ENCODE results near the gene FUZ. TPM values are rescaled to one million over a fixed set of nuclear protein-coding genes. Genes with fewer than 3 reads are reported as not detected.

The FUZ gene
- total RNA-seq, 3 donors from 2014 or later (not counting 1 experiment from before 2014, with no cell fraction given): 17.7 to 33.1 (median 20.6) TPM

DNA sequence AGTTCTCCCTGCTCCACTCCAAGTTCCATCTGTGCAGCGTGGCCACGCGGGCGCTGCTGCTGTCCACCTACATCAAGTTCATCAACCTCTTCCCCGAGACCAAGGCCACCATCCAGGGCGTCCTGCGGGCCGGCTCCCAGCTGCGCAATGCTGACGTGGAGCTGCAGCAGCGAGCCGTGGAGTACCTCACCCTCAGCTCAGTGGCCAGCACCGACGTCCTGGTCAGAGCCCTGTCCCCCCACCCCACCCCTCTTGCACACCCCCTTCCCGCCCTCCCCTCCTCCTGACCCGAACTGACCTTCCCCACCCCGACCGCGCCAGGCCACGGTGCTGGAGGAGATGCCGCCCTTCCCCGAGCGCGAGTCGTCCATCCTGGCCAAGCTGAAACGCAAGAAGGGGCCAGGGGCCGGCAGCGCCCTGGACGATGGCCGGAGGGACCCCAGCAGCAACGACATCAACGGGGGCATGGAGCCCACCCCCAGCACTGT lies 11.6 kb downstream of the FUZ start:
- TF ChIP-seq, protein P1, sequence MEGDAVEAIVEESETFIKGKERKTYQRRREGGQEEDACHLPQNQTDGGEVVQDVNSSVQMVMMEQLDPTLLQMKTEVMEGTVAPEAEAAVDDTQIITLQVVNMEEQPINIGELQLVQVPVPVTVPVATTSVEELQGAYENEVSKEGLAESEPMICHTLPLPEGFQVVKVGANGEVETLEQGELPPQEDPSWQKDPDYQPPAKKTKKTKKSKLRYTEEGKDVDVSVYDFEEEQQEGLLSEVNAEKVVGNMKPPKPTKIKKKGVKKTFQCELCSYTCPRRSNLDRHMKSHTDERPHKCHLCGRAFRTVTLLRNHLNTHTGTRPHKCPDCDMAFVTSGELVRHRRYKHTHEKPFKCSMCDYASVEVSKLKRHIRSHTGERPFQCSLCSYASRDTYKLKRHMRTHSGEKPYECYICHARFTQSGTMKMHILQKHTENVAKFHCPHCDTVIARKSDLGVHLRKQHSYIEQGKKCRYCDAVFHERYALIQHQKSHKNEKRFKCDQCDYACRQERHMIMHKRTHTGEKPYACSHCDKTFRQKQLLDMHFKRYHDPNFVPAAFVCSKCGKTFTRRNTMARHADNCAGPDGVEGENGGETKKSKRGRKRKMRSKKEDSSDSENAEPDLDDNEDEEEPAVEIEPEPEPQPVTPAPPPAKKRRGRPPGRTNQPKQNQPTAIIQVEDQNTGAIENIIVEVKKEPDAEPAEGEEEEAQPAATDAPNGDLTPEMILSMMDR (IDR thresholded peaks at IDR 0.05): no peak
- no peak for DNase-seq
- Histone ChIP-seq H3K36me3 (ENCODE audit: control insufficient read depth, insufficient read depth, low read length) (peaks cover 74% of the 10 kb centered on the region), H3K9me3 (ENCODE audit: control insufficient read depth, insufficient read depth, low read length) (no peaks in the 10 kb centered on the region), H3K4me1 (ENCODE audit: control insufficient read depth, insufficient read depth, low read length) (no peaks in the 10 kb centered on the region), H3K4me3 (ENCODE audit: low read length) (no peak overlapping the region), H3K27ac (ENCODE audit: low read length) (no peak overlapping the region), H3K27me3 (ENCODE audit: control insufficient read depth, insufficient read depth, low read length) (no peaks in the 10 kb centered on the region)
- H3K9me3 Mint-ChIP-seq: no peaks in the 10 kb centered on the region
- ATAC-seq: no peak
- H3K27me3 Mint-ChIP-seq (ENCODE audit: low read depth in 2 of 2): no peaks in the 10 kb centered on the region
- H3K36me3 Mint-ChIP-seq: no peaks in the 10 kb centered on the region
- no peak overlapping the region for H3K4me3 Mint-ChIP-seq
- H3K4me1 Mint-ChIP-seq: no peaks in the 10 kb centered on the region
- intact Hi-C loops (cut with micrococcal nuclease): no loop called here
- H3K27ac Mint-ChIP-seq: no peak overlapping the region
- 96% methylated on average over 31 of the region's 32 CpGs for WGBS (ENCODE audit: insufficient coverage)

DNA sequence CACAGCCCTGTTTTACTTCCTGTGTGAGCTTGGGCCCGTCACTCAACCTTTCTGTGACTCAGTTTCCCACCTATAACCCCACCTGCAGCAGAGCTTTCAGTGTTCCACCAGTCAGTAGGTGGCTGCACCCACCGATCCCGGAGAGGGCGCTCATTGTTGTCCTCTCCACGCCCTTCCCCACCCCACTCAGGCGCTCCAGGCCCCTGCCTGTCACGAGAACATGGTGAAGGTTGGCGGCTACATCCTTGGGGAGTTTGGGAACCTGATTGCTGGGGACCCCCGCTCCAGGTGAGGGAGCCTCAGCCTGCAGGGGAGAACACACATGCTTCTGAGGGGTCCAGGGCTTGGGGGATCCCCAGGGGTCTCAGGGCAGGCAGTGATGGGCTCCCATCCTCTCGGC lies 12.3 kb downstream of the FUZ start:
- H3K9me3 Mint-ChIP-seq: no peaks in the 10 kb centered on the region
- no peaks in the 10 kb centered on the region for H3K27me3 ChIP-seq (ENCODE audit: control insufficient read depth, insufficient read depth, low read length)
- ATAC-seq: no peak
- WGBS (ENCODE audit: insufficient coverage): 96% methylated on average over 10 of the region's 10 CpGs
- no peaks in the 10 kb centered on the region for H3K4me1 ChIP-seq (ENCODE audit: control insufficient read depth, insufficient read depth, low read length)
- no peaks in the 10 kb centered on the region for H3K36me3 Mint-ChIP-seq
- intact Hi-C loops (cut with micrococcal nuclease): no loop called here
- no peak overlapping the region for H3K4me3 ChIP-seq (ENCODE audit: low read length)
- no peaks in the 10 kb centered on the region for H3K9me3 ChIP-seq (ENCODE audit: control insufficient read depth, insufficient read depth, low read length)
- H3K4me3 Mint-ChIP-seq: no peak overlapping the region
- no peaks in the 10 kb centered on the region for H3K27me3 Mint-ChIP-seq (ENCODE audit: low read depth in 2 of 2)
- no peak for DNase-seq
- H3K36me3 ChIP-seq (ENCODE audit: control insufficient read depth, insufficient read depth, low read length): peaks cover 77% of the 10 kb centered on the region
- no peak overlapping the region for H3K27ac Mint-ChIP-seq
- H3K4me1 Mint-ChIP-seq: no peaks in the 10 kb centered on the region
- TF ChIP-seq, protein P1 (IDR thresholded peaks at IDR 0.05): no peak
- H3K27ac ChIP-seq (ENCODE audit: low read length): no peak overlapping the region

DNA sequence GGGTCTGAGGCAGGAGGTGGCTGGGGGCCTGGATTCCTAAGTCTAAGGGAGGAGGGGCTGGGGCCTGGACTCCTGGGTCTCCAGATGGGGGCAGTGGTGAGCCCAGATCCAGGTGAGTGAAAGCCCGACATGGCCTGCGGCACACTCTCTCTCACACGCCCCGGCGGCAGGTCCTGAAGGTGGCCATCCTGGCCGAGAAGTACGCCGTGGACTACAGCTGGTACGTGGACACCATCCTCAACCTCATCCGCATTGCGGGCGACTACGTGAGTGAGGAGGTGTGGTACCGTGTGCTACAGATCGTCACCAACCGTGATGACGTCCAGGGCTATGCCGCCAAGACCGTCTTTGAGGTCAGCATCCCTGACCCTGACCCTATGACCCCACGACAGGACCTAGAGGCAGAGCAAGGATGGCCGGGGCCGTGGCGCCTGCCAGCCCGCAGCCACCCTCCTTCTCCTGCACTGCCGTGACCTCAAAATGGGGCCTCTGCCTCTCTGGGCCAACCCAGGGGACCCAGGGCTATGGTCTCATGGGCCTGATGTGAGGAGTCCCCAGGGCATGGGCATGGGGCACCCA lies 13.2 kb downstream of the FUZ start:
- H3K9me3 Mint-ChIP-seq: no peaks in the 10 kb centered on the region
- Histone ChIP-seq H3K4me1 (ENCODE audit: control insufficient read depth, insufficient read depth, low read length) (no peaks in the 10 kb centered on the region), H3K9me3 (ENCODE audit: control insufficient read depth, insufficient read depth, low read length) (no peaks in the 10 kb centered on the region), H3K27ac (ENCODE audit: low read length) (no peak overlapping the region), H3K36me3 (ENCODE audit: control insufficient read depth, insufficient read depth, low read length) (peaks cover 83% of the 10 kb centered on the region), H3K27me3 (ENCODE audit: control insufficient read depth, insufficient read depth, low read length) (no peaks in the 10 kb centered on the region), H3K4me3 (ENCODE audit: low read length) (no peak overlapping the region)
- no peak overlapping the region for H3K4me3 Mint-ChIP-seq
- H3K4me1 Mint-ChIP-seq: no peaks in the 10 kb centered on the region
- 97% methylated on average over 25 of the region's 25 CpGs for WGBS (ENCODE audit: insufficient coverage)
- no peaks in the 10 kb centered on the region for H3K36me3 Mint-ChIP-seq
- peak in 1 of 3 donors; percentile 20 for ATAC-seq
- peak in 1 of 2 donors; percentile 45 for DNase-seq
- intact Hi-C loops (cut with micrococcal nuclease): no loop called here
- no peaks in the 10 kb centered on the region for H3K27me3 Mint-ChIP-seq (ENCODE audit: low read depth in 2 of 2)
- H3K27ac Mint-ChIP-seq: no peak overlapping the region
- TF ChIP-seq, protein P1 (IDR thresholded peaks at IDR 0.05): no peak

DNA sequence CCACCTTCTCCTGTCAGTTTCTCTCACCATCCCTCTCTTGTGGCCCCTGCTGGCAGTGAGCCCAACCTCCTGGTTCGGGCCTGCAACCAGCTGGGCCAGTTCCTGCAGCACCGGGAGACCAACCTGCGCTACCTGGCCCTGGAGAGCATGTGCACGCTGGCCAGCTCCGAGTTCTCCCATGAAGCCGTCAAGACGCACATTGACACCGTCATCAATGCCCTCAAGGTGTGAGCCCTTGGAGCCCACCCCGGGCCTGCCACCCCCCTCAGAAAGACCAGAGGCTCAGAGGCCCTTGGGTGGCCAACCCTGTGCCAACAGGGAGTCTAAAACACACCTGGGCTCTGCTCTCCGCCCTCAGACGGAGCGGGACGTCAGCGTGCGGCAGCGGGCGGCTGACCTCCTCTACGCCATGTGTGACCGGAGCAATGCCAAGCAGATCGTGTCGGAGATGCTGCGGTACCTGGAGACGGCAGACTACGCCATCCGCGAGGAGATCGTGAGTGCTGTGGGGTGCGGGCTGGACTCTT lies 13.8 kb downstream of the FUZ start:
- TF ChIP-seq, protein P1 (IDR thresholded peaks at IDR 0.05): no peak
- 98% methylated on average over 28 of the region's 28 CpGs for WGBS (ENCODE audit: insufficient coverage)
- ATAC-seq (no peak), DNase-seq (no peak)
- no peaks in the 10 kb centered on the region for H3K36me3 Mint-ChIP-seq
- H3K27me3 ChIP-seq (ENCODE audit: control insufficient read depth, insufficient read depth, low read length): no peaks in the 10 kb centered on the region
- no peaks in the 10 kb centered on the region for H3K9me3 ChIP-seq (ENCODE audit: control insufficient read depth, insufficient read depth, low read length)
- H3K36me3 ChIP-seq (ENCODE audit: control insufficient read depth, insufficient read depth, low read length): peaks cover 82% of the 10 kb centered on the region
- no peak overlapping the region for H3K4me3 ChIP-seq (ENCODE audit: low read length)
- no peak overlapping the region for H3K27ac Mint-ChIP-seq
- intact Hi-C loops (cut with micrococcal nuclease): no loop called here
- no peaks in the 10 kb centered on the region for H3K27me3 Mint-ChIP-seq (ENCODE audit: low read depth in 2 of 2)
- H3K4me3 Mint-ChIP-seq: no peak overlapping the region
- no peaks in the 10 kb centered on the region for H3K9me3 Mint-ChIP-seq
- H3K27ac ChIP-seq (ENCODE audit: low read length): no peak overlapping the region
- no peaks in the 10 kb centered on the region for H3K4me1 Mint-ChIP-seq
- H3K4me1 ChIP-seq (ENCODE audit: control insufficient read depth, insufficient read depth, low read length): no peaks in the 10 kb centered on the region
